HL-60/S4 (cell line): Measurements from ENCODE around the gene FES.
"Not testable (repeated sequence)": the region's sequence is repeated elsewhere in the genome, so short reads cannot be mapped to it uniquely, and the experiment has no call there.

Experiments
- in situ Hi-C: fragments of 300-500 bp; cut with MboI; formaldehyde crosslinking; loops from 2 replicates; pipeline ENCODE4 v1.14.3; 2022; ENCODE audit warnings: low sequenced_read_pairs

Gene FES

GRCh38 chr15:90883976-90884718, at the start of gene FES:
Gene FES, plus strand, starts transcription at chr15:90884504. Its CDS starts 542 bp downstream, at chr15:90885046.
- in situ Hi-C loops, result loop anchor here (10.0 kb wide), 1 partner anchor 389 kb away; no protein-coding TSS in a partner anchor

GRCh38 chr15:90834626-90835025, 49.7 kb upstream of the FES start:
- in situ Hi-C loops, result no loop called here

GRCh38 chr15:90836296-90836871, 47.9 kb upstream of the FES start:
- in situ Hi-C loops, result no loop called here

GRCh38 chr15:90837094-90837493, 47.2 kb upstream of the FES start:
- in situ Hi-C loops, result no loop called here

- in situ Hi-C loops, result no loop called here
These were observed 46.2 kb upstream of the FES start for GRCh38 chr15:90838139-90838538.

GRCh38 chr15:90838544-90838943, 45.8 kb upstream of the FES start:
- in situ Hi-C loops, result no loop called here

- in situ Hi-C loops, result no loop called here
These were observed 44.9 kb upstream of the FES start for GRCh38 chr15:90839187-90840071.

- in situ Hi-C loops, result no loop called here
These were observed 44.0 kb upstream of the FES start for GRCh38 chr15:90840157-90840855.

- in situ Hi-C loops, result no loop called here
These were observed 43.4 kb upstream of the FES start for GRCh38 chr15:90840954-90841353.

- in situ Hi-C loops, result no loop called here
These were observed 39.6 kb upstream of the FES start for GRCh38 chr15:90844696-90845095.

GRCh38 chr15:90845201-90845949, 38.9 kb upstream of the FES start:
- in situ Hi-C loops, result no loop called here

GRCh38 chr15:90849424-90849823, 34.9 kb upstream of the FES start:
- in situ Hi-C loops, result not testable (repeated sequence)

GRCh38 chr15:90851114-90851513, 33.2 kb upstream of the FES start:
- in situ Hi-C loops, result no loop called here

GRCh38 chr15:90851940-90852339, 32.4 kb upstream of the FES start:
- in situ Hi-C loops, result no loop called here

GRCh38 chr15:90855139-90855538, 29.2 kb upstream of the FES start:
- in situ Hi-C loops, result no loop called here

GRCh38 chr15:90857337-90857736, 27.0 kb upstream of the FES start:
- in situ Hi-C loops, result no loop called here

GRCh38 chr15:90857883-90858443, 26.3 kb upstream of the FES start:
- in situ Hi-C loops, result no loop called here

GRCh38 chr15:90859234-90860131, 24.8 kb upstream of the FES start:
- in situ Hi-C loops, result no loop called here

- in situ Hi-C loops, result no loop called here
These were observed 23.9 kb upstream of the FES start for GRCh38 chr15:90860450-90860849.
